CD8-positive, alpha-beta memory T cell (primary cell): ENCODE data around the gene CAMK4. TPM values are rescaled to one million over a fixed set of nuclear protein-coding genes. Genes with fewer than 3 reads are reported as not detected.

ENCODE experiments used
- CTCF ChIA-PET: fragments of 350-600 bp; sonication (Branson Sonifier 250); formaldehyde crosslinking; loops from one replicate; lab custom pipeline; 2021; ENCODE audit warnings: antibody characterized with exemption; lab: Charles Lee
- POLR2A ChIA-PET: fragments of 350-600 bp; sonication (Branson Sonifier 250); formaldehyde crosslinking; loops from one replicate; lab custom pipeline; 2021; ENCODE audit warnings: antibody characterized with exemption; lab: Charles Lee
- DNase-seq, 5 donors: peaks; one replicate each; pipeline versions ENCODE4 v3.0.0 to v3.0.0-alpha.2; 2020 to 2022; ENCODE audit warnings: mixed read lengths in 1 of 5
- H3K27ac ChIP-seq: one replicate; pipeline ENCODE4 v1.7.0; 2013; ENCODE audit warnings: low read depth, mild to moderate bottlenecking, low read length, moderate library complexity
- H3K27me3 ChIP-seq: 2 replicates; pipeline ENCODE4 v1.7.0; 2013; ENCODE audit warnings: low read length, mild to moderate bottlenecking; ENCODE audit not compliant: insufficient read depth, poor library complexity, severe bottlenecking
- H3K36me3 ChIP-seq: 2 replicates; pipeline ENCODE4 v1.7.0; 2013; ENCODE audit warnings: mild to moderate bottlenecking, low read length, moderate library complexity; ENCODE audit not compliant: insufficient read depth
- H3K4me1 ChIP-seq: 2 replicates; pipeline ENCODE4 v1.7.0; 2013; ENCODE audit warnings: mild to moderate bottlenecking, low read length, moderate library complexity; ENCODE audit not compliant: insufficient read depth
- H3K4me3 ChIP-seq: 2 replicates; pipeline ENCODE4 v1.7.0; 2013; ENCODE audit warnings: mild to moderate bottlenecking, low read length
- H3K9me3 ChIP-seq: 2 replicates; pipeline ENCODE4 v1.7.0; 2013; ENCODE audit warnings: mild to moderate bottlenecking, low read length
- H3K27ac Mint-ChIP-seq, 8 donors: one replicate each; pipeline ENCODE4 v1.8.0; 2020 to 2021; ENCODE audit warnings: mixed read lengths in 8 of 8, mild to moderate bottlenecking in 6 of 8, inconsistent platforms in 3 of 8, moderate library complexity in 3 of 8
- H3K27me3 Mint-ChIP-seq, 2 donors: one replicate each; pipeline ENCODE4 v1.8.0; 2020 to 2021; ENCODE audit warnings: mixed read lengths in 2 of 2, mild to moderate bottlenecking in 1 of 2, moderate library complexity in 1 of 2
- H3K36me3 Mint-ChIP-seq, 3 donors: one replicate each; pipeline ENCODE4 v1.8.0; 2020 to 2021; ENCODE audit warnings: mixed read lengths in 3 of 3, inconsistent platforms in 1 of 3, mild to moderate bottlenecking in 1 of 3
- H3K4me1 Mint-ChIP-seq, 3 donors: one replicate each; pipeline ENCODE4 v1.8.0; 2020 to 2021; ENCODE audit warnings: mixed read lengths in 3 of 3, inconsistent platforms in 1 of 3, mild to moderate bottlenecking in 1 of 3
- H3K4me3 Mint-ChIP-seq, 7 donors: one replicate each; pipeline ENCODE4 v1.8.0; 2020 to 2021; ENCODE audit warnings: mixed read lengths in 7 of 7, mild to moderate bottlenecking in 6 of 7, moderate library complexity in 4 of 7, inconsistent platforms in 2 of 7
- H3K9me3 Mint-ChIP-seq, 5 donors: one replicate each; pipeline ENCODE4 v1.8.0; 2020 to 2022; ENCODE audit warnings: mixed read lengths in 5 of 5, mild to moderate bottlenecking in 3 of 5, moderate library complexity in 2 of 5, inconsistent platforms in 1 of 5
- polyA plus RNA-seq: library from polyadenylated mRNA; unstranded; fragments of 300-500 nt; fragmentation: Illumina TruSeq; gene quantifications from one replicate; pipeline ENCODE4 v1.2.3, GENCODE V29; 2021
- total RNA-seq, 2 experiments: library from RNA; stranded (reverse); gene quantifications; one replicate each; pipeline ENCODE4 v1.2.3, GENCODE V29; 2021

The CAMK4 gene
- total and polyA plus RNA-seq, 3 experiments from 2014 or later: 57.4 to 84.5 (median 68.7) TPM

DNA sequence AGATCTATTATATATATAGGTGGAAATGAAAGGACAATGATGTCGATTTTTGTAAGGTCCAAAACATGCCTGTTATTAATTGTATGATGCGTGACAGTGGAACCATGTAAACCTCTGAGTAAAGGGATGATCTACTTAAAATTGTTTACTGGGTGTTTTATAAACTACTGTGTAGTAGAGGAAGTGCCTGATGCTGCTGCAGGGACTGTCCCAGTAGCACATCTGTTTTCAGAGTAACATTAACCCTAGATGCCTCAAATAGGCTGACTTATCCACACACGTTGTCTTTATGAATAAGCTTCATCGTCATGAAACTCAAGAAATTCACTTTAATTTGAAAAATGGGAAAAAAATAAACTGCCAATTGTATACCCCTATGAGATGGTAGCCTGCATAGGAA lies 1.7 kb downstream of the CAMK4 start:
- Mint-ChIP-seq H3K4me3 (peak overlapping the region; percentile 89 to 98 (median 98)), H3K27me3 (no peaks in the 10 kb centered on the region), H3K9me3 (no peaks in the 10 kb centered on the region), H3K4me1 (peaks cover 56 to 59% (median 56%) of the 10 kb centered on the region in 3 donors), H3K36me3 (peaks cover 3 to 51% (median 10%) of the 10 kb centered on the region in 3 donors), H3K27ac (peak overlapping the region; percentile 63 to 98 (median 93))
- H3K36me3 ChIP-seq: no peaks in the 10 kb centered on the region
- peaks cover 34% of the 10 kb centered on the region for H3K4me1 ChIP-seq
- H3K4me3 ChIP-seq: peak overlapping the region; percentile 85
- peak overlapping the region; percentile 52 for H3K27ac ChIP-seq
- DNase-seq: peak in 1 of 5 donors; percentile 45
- H3K9me3 ChIP-seq: no peaks in the 10 kb centered on the region
- POLR2A ChIA-PET: interaction anchor here (0.7 to 1.4 kb wide), 2 partner anchors 10 to 159 kb away, joined by 3 to 6 read pairs; no protein-coding TSS in a partner anchor
- CTCF ChIA-PET: interaction anchor here (1.6 to 2.2 kb wide), 2 partner anchors 21 to 52 kb away, joined by 6 read pairs; no protein-coding TSS in a partner anchor
- H3K27me3 ChIP-seq: no peaks in the 10 kb centered on the region

DNA sequence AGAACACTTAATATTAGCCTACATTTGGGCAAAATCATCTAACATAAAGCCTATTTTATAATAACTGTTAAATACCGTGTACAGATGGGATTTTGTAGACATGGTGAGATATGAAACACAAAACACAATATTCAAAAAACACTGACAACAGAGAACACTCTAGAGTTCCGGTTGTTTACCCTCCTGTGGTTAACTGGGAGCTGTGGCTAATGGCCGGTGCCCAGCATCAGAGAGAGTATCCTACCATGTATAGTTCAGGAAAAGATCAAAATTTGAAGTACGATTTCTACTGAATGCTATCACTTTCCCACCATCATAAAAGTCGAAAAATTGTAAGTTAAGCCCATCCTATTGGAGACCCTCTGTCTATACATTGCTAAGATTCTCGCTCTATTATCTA lies 2.4 kb downstream of the CAMK4 start:
- peaks cover 41% of the 10 kb centered on the region for H3K4me1 ChIP-seq
- Mint-ChIP-seq H3K27me3 (no peaks in the 10 kb centered on the region), H3K9me3 (no peaks in the 10 kb centered on the region), H3K27ac (peak overlapping the region; percentile 76 to 98 (median 94)), H3K4me1 (peaks cover 61 to 65% (median 62%) of the 10 kb centered on the region in 3 donors), H3K36me3 (peaks cover 3 to 51% (median 10%) of the 10 kb centered on the region in 3 donors), H3K4me3 (peak overlapping the region; percentile 89 to 98 (median 98))
- peak overlapping the region; percentile 85 for H3K4me3 ChIP-seq
- no peak for DNase-seq
- ChIA-PET POLR2A (interaction anchor here (0.8 to 1.4 kb wide), 2 partner anchors 10 to 11 kb away, joined by 3 to 6 read pairs; no protein-coding TSS in a partner anchor), CTCF (interaction anchor here (1.5 to 2.2 kb wide), 3 partner anchors 20 to 52 kb away, joined by 3 to 6 read pairs (median 6); no protein-coding TSS in a partner anchor)
- H3K27ac ChIP-seq: no peak overlapping the region
- no peaks in the 10 kb centered on the region for H3K9me3 ChIP-seq
- H3K27me3 ChIP-seq: no peaks in the 10 kb centered on the region
- H3K36me3 ChIP-seq: no peaks in the 10 kb centered on the region

DNA sequence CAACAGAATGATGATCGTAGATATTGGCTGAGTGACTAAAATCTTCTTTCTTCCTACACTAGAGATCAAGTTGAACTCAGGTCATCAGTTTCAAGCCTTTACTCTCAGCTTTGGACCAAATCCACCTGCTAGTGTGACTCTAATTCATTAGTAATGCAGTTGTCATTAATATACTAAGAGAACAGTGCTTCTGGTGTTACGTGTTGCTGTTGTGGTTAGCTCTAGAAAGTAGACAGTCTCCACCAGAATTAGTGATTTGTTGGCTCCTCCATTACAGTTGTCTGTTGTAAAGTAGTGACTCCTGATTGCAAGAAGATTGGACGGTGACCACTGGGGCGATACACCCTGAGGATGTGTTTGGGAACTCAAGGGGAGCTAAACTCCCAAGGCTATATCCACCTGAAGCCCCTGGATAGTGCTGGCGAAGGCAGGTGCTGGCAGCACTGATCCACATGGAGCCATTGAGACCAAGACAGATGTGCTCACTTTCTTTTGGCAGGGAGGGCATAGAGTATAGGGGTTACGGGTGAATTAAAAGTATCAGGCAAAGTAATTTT lies 3.1 kb downstream of the CAMK4 start:
- Histone ChIP-seq H3K9me3 (no peaks in the 10 kb centered on the region), H3K4me1 (peaks cover 48% of the 10 kb centered on the region), H3K4me3 (peak overlapping the region; percentile 85), H3K36me3 (no peaks in the 10 kb centered on the region), H3K27ac (peak overlapping the region; percentile 10), H3K27me3 (no peaks in the 10 kb centered on the region)
- H3K36me3 Mint-ChIP-seq: peaks cover 3 to 51% (median 10%) of the 10 kb centered on the region in 3 donors
- ChIA-PET POLR2A (interaction anchor here (0.5 to 1.4 kb wide), 3 partner anchors 9 to 295 kb away, joined by 3 to 6 read pairs (median 4); no protein-coding TSS in a partner anchor), CTCF (interaction anchor here (1.5 to 1.6 kb wide), 2 partner anchors 47 to 51 kb away, joined by 3 to 6 read pairs; no protein-coding TSS in a partner anchor)
- H3K4me1 Mint-ChIP-seq: peaks cover 68 to 72% (median 68%) of the 10 kb centered on the region in 3 donors
- no peaks in the 10 kb centered on the region for H3K9me3 Mint-ChIP-seq
- H3K27ac Mint-ChIP-seq: peak overlapping the region; percentile 91 to 98 (median 95)
- no peak for DNase-seq
- peak overlapping the region; percentile 80 to 98 (median 97) for H3K4me3 Mint-ChIP-seq
- no peaks in the 10 kb centered on the region for H3K27me3 Mint-ChIP-seq

DNA sequence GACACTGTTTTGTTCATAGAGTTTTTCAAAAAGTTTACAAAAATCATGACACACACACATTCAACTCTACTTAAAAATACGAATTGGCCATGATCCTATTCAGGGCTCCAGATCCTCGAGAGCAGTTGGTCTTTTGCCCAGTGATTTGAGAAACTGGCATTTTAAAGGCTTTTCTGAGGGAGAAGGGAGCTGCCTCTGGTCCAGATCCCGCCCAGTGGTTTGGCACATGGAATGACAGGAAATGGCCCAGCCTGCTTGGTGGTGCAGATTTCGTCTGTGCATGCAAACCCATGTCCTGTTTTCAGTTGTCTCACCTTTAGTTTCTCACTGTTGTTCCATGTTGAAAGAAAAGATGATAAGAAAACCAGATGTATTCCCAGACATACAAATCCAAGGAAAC lies 3.6 kb downstream of the CAMK4 start:
- Mint-ChIP-seq H3K27me3 (no peaks in the 10 kb centered on the region), H3K27ac (peak overlapping the region; percentile 91 to 98 (median 95)), H3K4me1 (peaks cover 73 to 77% (median 73%) of the 10 kb centered on the region in 3 donors), H3K36me3 (peaks cover 3 to 51% (median 10%) of the 10 kb centered on the region in 3 donors), H3K4me3 (peak overlapping the region; percentile 80 to 98 (median 97)), H3K9me3 (no peaks in the 10 kb centered on the region)
- H3K36me3 ChIP-seq: no peaks in the 10 kb centered on the region
- H3K4me3 ChIP-seq: peak overlapping the region; percentile 85
- ChIA-PET CTCF (interaction anchor here (1.5 kb wide), 1 partner anchor 46 kb away, joined by 3 read pairs; no protein-coding TSS in a partner anchor), POLR2A (interaction anchor here (0.5 kb wide), 1 partner anchor 295 kb away, joined by 4 read pairs; no protein-coding TSS in a partner anchor)
- DNase-seq: peak in 3 of 5 donors; percentile 16 to 56 (median 54)
- H3K4me1 ChIP-seq: peaks cover 53% of the 10 kb centered on the region
- no peak overlapping the region for H3K27ac ChIP-seq
- H3K27me3 ChIP-seq: no peaks in the 10 kb centered on the region
- no peaks in the 10 kb centered on the region for H3K9me3 ChIP-seq

DNA sequence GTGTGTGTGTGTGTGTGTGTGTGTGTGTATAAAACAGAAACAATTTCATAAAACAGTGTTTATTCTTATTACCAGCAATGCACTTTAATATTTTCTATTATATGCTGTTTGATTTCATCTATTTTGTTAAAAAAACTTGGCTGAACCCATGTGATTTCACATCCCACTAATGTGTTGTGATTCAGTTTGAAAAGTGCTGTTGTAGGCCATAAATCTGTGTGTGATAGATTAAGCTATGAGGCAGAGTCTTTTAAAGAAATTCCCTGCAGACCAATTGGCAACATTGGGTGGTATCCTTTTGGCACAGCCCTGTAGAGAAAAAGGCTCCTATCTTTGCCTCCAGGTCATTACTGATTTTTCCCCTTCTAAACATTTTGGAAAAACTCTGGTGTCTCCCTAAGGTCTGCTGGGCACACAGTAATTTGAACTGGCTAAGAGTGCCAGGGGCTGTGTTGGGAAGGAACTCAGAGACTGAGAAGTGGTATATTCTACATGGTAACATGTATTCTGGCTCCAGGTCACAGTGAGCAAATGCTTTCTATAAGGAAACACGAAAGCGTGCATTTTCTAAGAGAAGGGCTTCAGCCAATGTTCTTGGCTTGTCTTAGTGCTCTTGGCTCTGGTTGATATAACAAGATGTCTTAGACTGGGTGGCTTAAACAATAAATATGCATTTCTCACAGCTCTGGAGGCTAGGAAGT lies 4.5 kb downstream of the CAMK4 start:
- Histone ChIP-seq H3K27me3 (no peaks in the 10 kb centered on the region), H3K27ac (no peak overlapping the region), H3K9me3 (no peaks in the 10 kb centered on the region), H3K4me3 (peak overlapping the region; percentile 33), H3K36me3 (no peaks in the 10 kb centered on the region), H3K4me1 (peaks cover 62% of the 10 kb centered on the region)
- Mint-ChIP-seq H3K9me3 (no peaks in the 10 kb centered on the region), H3K4me3 (peak overlapping the region; percentile 52 to 85 (median 77)), H3K27ac (peak overlapping the region; percentile 89 to 99 (median 98)), H3K27me3 (no peaks in the 10 kb centered on the region), H3K36me3 (peaks cover 3 to 45% (median 11%) of the 10 kb centered on the region in 3 donors), H3K4me1 (peaks cover 72 to 79% (median 74%) of the 10 kb centered on the region in 3 donors)
- ChIA-PET POLR2A (interaction anchor here (0.6 kb wide), 1 partner anchor 26 kb away, joined by 4 read pairs; no protein-coding TSS in a partner anchor), CTCF (no interaction called here)
- no peak for DNase-seq

DNA sequence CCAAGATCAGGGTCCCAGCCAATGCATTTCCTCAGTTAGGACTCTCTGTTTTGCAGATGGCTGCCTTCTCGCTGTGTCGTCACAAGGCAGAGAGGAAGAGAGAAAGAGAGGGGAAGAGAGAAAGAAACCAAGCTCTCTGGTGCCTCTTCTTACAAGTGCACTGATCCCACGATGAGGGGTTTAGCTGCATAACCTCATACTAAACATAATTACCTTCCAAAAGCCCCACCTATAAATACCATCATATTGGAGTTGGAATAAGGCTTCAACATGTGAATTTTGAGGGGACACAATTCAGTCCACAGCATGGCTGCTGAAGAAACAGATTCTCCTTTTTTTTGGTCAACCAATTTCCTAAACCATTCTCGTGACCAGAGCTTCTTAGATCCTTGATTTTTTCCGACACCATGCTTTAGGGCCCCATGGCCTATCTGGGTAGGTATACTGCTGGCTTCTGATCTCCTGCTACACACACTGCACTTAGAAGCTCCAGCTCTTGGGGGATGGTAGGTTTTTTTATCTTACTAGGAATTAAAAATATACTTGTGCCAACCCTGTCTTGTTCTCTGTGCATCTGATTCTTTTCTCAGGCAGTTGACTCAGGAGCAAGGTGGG lies 5.1 kb downstream of the CAMK4 start:
- Histone ChIP-seq H3K27me3 (no peaks in the 10 kb centered on the region), H3K27ac (no peak overlapping the region), H3K4me3 (peak overlapping the region; percentile 33), H3K36me3 (no peaks in the 10 kb centered on the region), H3K9me3 (no peaks in the 10 kb centered on the region), H3K4me1 (peaks cover 68% of the 10 kb centered on the region)
- ChIA-PET POLR2A (interaction anchor here (0.6 to 1.0 kb wide), 2 partner anchors 25 to 26 kb away, joined by 3 to 4 read pairs; no protein-coding TSS in a partner anchor), CTCF (interaction anchor here (1.1 kb wide), 1 partner anchor 49 kb away, joined by 6 read pairs; no protein-coding TSS in a partner anchor)
- Mint-ChIP-seq H3K9me3 (no peaks in the 10 kb centered on the region), H3K27me3 (no peaks in the 10 kb centered on the region), H3K4me1 (peaks cover 77 to 85% (median 81%) of the 10 kb centered on the region in 3 donors), H3K27ac (peak overlapping the region; percentile 89 to 99 (median 98)), H3K36me3 (peaks cover 3 to 45% (median 11%) of the 10 kb centered on the region in 3 donors), H3K4me3 (peak overlapping the region; percentile 52 to 85 (median 77))
- no peak for DNase-seq
